Fibroblast of lung (primary cell): Measurements from ENCODE around the gene METTL22.

Experiments
- CTCF ChIP-seq, 2 donors: IDR thresholded peaks in 1 of 2; conservative IDR thresholded peaks in 1 of 2; 1 replicate in 1 of 2; 2 replicates in 1 of 2; pipeline ENCODE4 v1.5.1; 2011 to 2012; ENCODE audit warnings: low read length in 2 of 2, control low read depth in 1 of 2, inconsistent platforms in 1 of 2, low read depth in 1 of 2, mild to moderate bottlenecking in 1 of 2
- EZH2 ChIP-seq: IDR thresholded peaks from 2 replicates; pipeline ENCODE4 v1.5.1; 2012; ENCODE audit warnings: low read length, control low read depth, mild to moderate bottlenecking; ENCODE audit errors: missing control alignments

- TF ChIP-seq CTCF (conservative IDR thresholded peaks at IDR 0.05 in 1 of 2, IDR thresholded peaks at IDR 0.05 in 1 of 2; ENCODE audit: low read depth in 1 of 2, low read length in 2 of 2) (no peak), EZH2 (no peak)
Observed at GRCh38 chr16:8644211-8645140, 23.0 kb downstream of the METTL22 start.
